ENCODE measurements around the gene FADS2.
"Not testable (repeated sequence)": the region's sequence is repeated elsewhere in the genome, so short reads cannot be mapped to it uniquely, and the experiment has no call there.

Gene FADS2

GRCh38 chr11:61881397-61881796, 53.3 kb downstream of the FADS2 start:
- Histone ChIP-seq H3K4me1 (peaks cover 4% of the 10 kb centered on the region), H3K27me3 (ENCODE audit: low read depth) (no peaks in the 10 kb centered on the region), H3K9me3 (no peaks in the 10 kb centered on the region), H3K36me3 (replicated peaks) (no peaks in the 10 kb centered on the region), H3K4me3 (no peak overlapping the region)
- in situ Hi-C loops (cut with MboI; ENCODE audit: low sequenced_read_pairs): no loop called here
- no peak for DNase-seq (ENCODE audit: low spot score in 2 of 2)

GRCh38 chr11:61882267-61882666, 54.2 kb downstream of the FADS2 start:
- H3K4me3 ChIP-seq; H3K27me3 ChIP-seq (ENCODE audit: low read depth); H3K36me3 ChIP-seq (replicated peaks); H3K4me1 ChIP-seq; DNase-seq (ENCODE audit: low spot score in 2 of 2); in situ Hi-C loops (cut with MboI; ENCODE audit: low sequenced_read_pairs); H3K9me3 ChIP-seq: not testable (repeated sequence)

GRCh38 chr11:61882879-61883278, 54.8 kb downstream of the FADS2 start:
- Histone ChIP-seq H3K36me3 (replicated peaks) (no peaks in the 10 kb centered on the region), H3K27me3 (ENCODE audit: low read depth) (no peaks in the 10 kb centered on the region), H3K9me3 (no peaks in the 10 kb centered on the region), H3K4me3 (no peak overlapping the region), H3K4me1 (peaks cover 4% of the 10 kb centered on the region)
- in situ Hi-C loops (cut with MboI; ENCODE audit: low sequenced_read_pairs): no loop called here
- no peak for DNase-seq (ENCODE audit: low spot score in 2 of 2)

- H3K36me3 ChIP-seq (replicated peaks): no peaks in the 10 kb centered on the region
- no peak for DNase-seq (ENCODE audit: low spot score in 2 of 2)
- peaks cover 4% of the 10 kb centered on the region for H3K4me1 ChIP-seq
- H3K4me3 ChIP-seq: no peak overlapping the region
- no peaks in the 10 kb centered on the region for H3K27me3 ChIP-seq (ENCODE audit: low read depth)
- H3K9me3 ChIP-seq: no peaks in the 10 kb centered on the region
- in situ Hi-C loops (cut with MboI; ENCODE audit: low sequenced_read_pairs): no loop called here
Observed at GRCh38 chr11:61883327-61883726, 55.2 kb downstream of the FADS2 start.

GRCh38 chr11:61883947-61884346, 55.8 kb downstream of the FADS2 start:
- no peaks in the 10 kb centered on the region for H3K36me3 ChIP-seq (replicated peaks)
- in situ Hi-C loops (cut with MboI; ENCODE audit: low sequenced_read_pairs): no loop called here
- no peaks in the 10 kb centered on the region for H3K27me3 ChIP-seq (ENCODE audit: low read depth)
- peaks cover 4% of the 10 kb centered on the region for H3K4me1 ChIP-seq
- H3K9me3 ChIP-seq: no peaks in the 10 kb centered on the region
- DNase-seq (ENCODE audit: low spot score in 2 of 2): no peak
- no peak overlapping the region for H3K4me3 ChIP-seq

- DNase-seq (ENCODE audit: low spot score in 2 of 2): no peak
- Histone ChIP-seq H3K4me3 (no peak overlapping the region), H3K27me3 (ENCODE audit: low read depth) (no peaks in the 10 kb centered on the region), H3K4me1 (peaks cover 5% of the 10 kb centered on the region), H3K9me3 (no peaks in the 10 kb centered on the region), H3K36me3 (replicated peaks) (no peaks in the 10 kb centered on the region)
- in situ Hi-C loops (cut with MboI; ENCODE audit: low sequenced_read_pairs): no loop called here
Observed at GRCh38 chr11:61885166-61885778, 57.2 kb downstream of the FADS2 start.

- H3K4me3 ChIP-seq: no peak overlapping the region
- in situ Hi-C loops (cut with MboI; ENCODE audit: low sequenced_read_pairs): no loop called here
- H3K27me3 ChIP-seq (ENCODE audit: low read depth): no peaks in the 10 kb centered on the region
- no peak for DNase-seq (ENCODE audit: low spot score in 2 of 2)
- peaks cover 7% of the 10 kb centered on the region for H3K4me1 ChIP-seq
- no peaks in the 10 kb centered on the region for H3K9me3 ChIP-seq
- H3K36me3 ChIP-seq (replicated peaks): no peaks in the 10 kb centered on the region
Observed at GRCh38 chr11:61885784-61886580, 57.9 kb downstream of the FADS2 start.

GRCh38 chr11:61886643-61887042, 58.5 kb downstream of the FADS2 start:
- in situ Hi-C loops (cut with MboI; ENCODE audit: low sequenced_read_pairs): no loop called here
- Histone ChIP-seq H3K4me3 (no peak overlapping the region), H3K4me1 (peaks cover 4% of the 10 kb centered on the region), H3K9me3 (no peaks in the 10 kb centered on the region), H3K36me3 (replicated peaks) (no peaks in the 10 kb centered on the region), H3K27me3 (ENCODE audit: low read depth) (no peaks in the 10 kb centered on the region)
- DNase-seq (ENCODE audit: low spot score in 2 of 2): no peak

GRCh38 chr11:61887839-61888494, 59.9 kb downstream of the FADS2 start:
- H3K4me1 ChIP-seq: peaks cover 4% of the 10 kb centered on the region
- no peaks in the 10 kb centered on the region for H3K36me3 ChIP-seq (replicated peaks)
- H3K9me3 ChIP-seq: no peaks in the 10 kb centered on the region
- no peaks in the 10 kb centered on the region for H3K27me3 ChIP-seq (ENCODE audit: low read depth)
- no peak overlapping the region for H3K4me3 ChIP-seq
- in situ Hi-C loops (cut with MboI; ENCODE audit: low sequenced_read_pairs): no loop called here
- no peak for DNase-seq (ENCODE audit: low spot score in 2 of 2)

- no peak for DNase-seq (ENCODE audit: low spot score in 2 of 2)
- H3K9me3 ChIP-seq: no peaks in the 10 kb centered on the region
- no peaks in the 10 kb centered on the region for H3K27me3 ChIP-seq (ENCODE audit: low read depth)
- in situ Hi-C loops (cut with MboI; ENCODE audit: low sequenced_read_pairs): no loop called here
- no peak overlapping the region for H3K4me3 ChIP-seq
- H3K4me1 ChIP-seq: peaks cover 4% of the 10 kb centered on the region
- H3K36me3 ChIP-seq (replicated peaks): no peaks in the 10 kb centered on the region
Observed at GRCh38 chr11:61888590-61888989, 60.5 kb downstream of the FADS2 start.

- H3K4me1 ChIP-seq: peaks cover 4% of the 10 kb centered on the region
- in situ Hi-C loops (cut with MboI; ENCODE audit: low sequenced_read_pairs): no loop called here
- H3K4me3 ChIP-seq: no peak overlapping the region
- H3K36me3 ChIP-seq (replicated peaks): no peaks in the 10 kb centered on the region
- H3K27me3 ChIP-seq (ENCODE audit: low read depth): no peaks in the 10 kb centered on the region
- DNase-seq (ENCODE audit: low spot score in 2 of 2): no peak
- H3K9me3 ChIP-seq: no peaks in the 10 kb centered on the region
Observed at GRCh38 chr11:61889831-61890230, 61.7 kb downstream of the FADS2 start.

- peak in 1 of 2 experiments; percentile 60 for DNase-seq (ENCODE audit: low spot score in 2 of 2)
- in situ Hi-C loops (cut with MboI; ENCODE audit: low sequenced_read_pairs): no loop called here
- H3K36me3 ChIP-seq (replicated peaks): no peaks in the 10 kb centered on the region
Observed at GRCh38 chr11:61890529-61891330, 62.6 kb downstream of the FADS2 start.

GRCh38 chr11:61891331-61892084, 63.4 kb downstream of the FADS2 start, which contains the start of gene FADS3:
TSS of gene FADS3 (minus strand) at chr11:61891545. CDS start at chr11:61891381, 164 bp downstream.
- DNase-seq (ENCODE audit: low spot score in 2 of 2): peak; percentile 73 to 93
- Histone ChIP-seq H3K4me3 (peak within 1 kb of the TSS; percentile 55), H3K27me3 (ENCODE audit: low read depth) (no peaks in the 10 kb centered on the region), H3K9me3 (no peaks in the 10 kb centered on the region), H3K4me1 (peaks cover 4% of the 10 kb centered on the region), H3K36me3 (replicated peaks) (no peaks in the 10 kb centered on the region)
- in situ Hi-C loops (cut with MboI; ENCODE audit: low sequenced_read_pairs): no loop called here

More at GRCh38 chr11:61890529-61891330, 62.6 kb downstream of the FADS2 start:
- Histone ChIP-seq H3K4me3 (peak overlapping the region; percentile 55), H3K9me3 (no peaks in the 10 kb centered on the region), H3K27me3 (ENCODE audit: low read depth) (no peaks in the 10 kb centered on the region), H3K4me1 (peaks cover 4% of the 10 kb centered on the region)

Measured in HAP-1 (cell line).